Lung (tissue), 12 donors: ENCODE data around the gene ADAMTS12. TPM values are rescaled to one million over a fixed set of nuclear protein-coding genes. Genes with fewer than 3 reads are reported as not detected.

ENCODE experiments used
- ATAC-seq: fragments of 200-7000 bp; cut with Tn5 transposase; one replicate; pipeline ENCODE4 v1.9.1; 2020; ENCODE audit warnings: moderate number of reproducible peaks; ENCODE audit not compliant: insufficient read depth, low FRiP score
- DNase-seq, 3 donors: peaks; one replicate each; pipeline ENCODE4 v3.0.0-alpha.2; 2013 to 2017
- H3K27ac ChIP-seq, 2 donors: one replicate each; pipeline ENCODE4 v1.5.1; 2013; ENCODE audit warnings: mild to moderate bottlenecking in 2 of 2, moderate library complexity in 2 of 2, control low read depth in 1 of 2, inconsistent platforms in 1 of 2, low read depth in 1 of 2, low read length in 1 of 2
- H3K27me3 ChIP-seq, 3 donors: one replicate each; pipeline ENCODE4 v1.5.1; 2013; ENCODE audit warnings: low read length in 2 of 3; ENCODE audit not compliant: control insufficient read depth in 3 of 3, insufficient read depth in 3 of 3
- H3K36me3 ChIP-seq, 4 donors: one replicate each; pipeline ENCODE4 v1.5.1; 2013; ENCODE audit warnings: low read length in 4 of 4, mild to moderate bottlenecking in 1 of 4, moderate library complexity in 1 of 4; ENCODE audit not compliant: control insufficient read depth in 4 of 4, insufficient read depth in 4 of 4
- H3K4me1 ChIP-seq, 5 donors: one replicate each; pipeline ENCODE4 v1.5.1; 2013; ENCODE audit warnings: low read length in 5 of 5, mild to moderate bottlenecking in 2 of 5, moderate library complexity in 1 of 5; ENCODE audit not compliant: control insufficient read depth in 5 of 5, insufficient read depth in 5 of 5
- H3K4me3 ChIP-seq: one replicate; pipeline ENCODE4 v1.5.1; 2013; ENCODE audit warnings: mild to moderate bottlenecking, control low read depth, moderate library complexity
- H3K9ac ChIP-seq, 2 donors: one replicate each; pipeline ENCODE4 v1.5.1; 2013; ENCODE audit warnings: low read length in 2 of 2, control low read depth in 1 of 2; ENCODE audit not compliant: insufficient read depth in 1 of 2
- H3K9me3 ChIP-seq, 4 donors: one replicate each; pipeline ENCODE4 v1.5.1; 2013; ENCODE audit warnings: low read length in 3 of 4, mild to moderate bottlenecking in 1 of 4, moderate library complexity in 1 of 4; ENCODE audit not compliant: control insufficient read depth in 4 of 4, insufficient read depth in 3 of 4
- WGBS, 2 donors: extraction: QIAGEN DNeasy Blood & Tissue Kit; methylation state at CpG; one replicate each; pipeline ENCODE4 v1.1.7; 2013; 5-methylcytosine and 5-hydroxymethylcytosine counted together
- polyA plus RNA-seq, 2 donors: library from polyadenylated mRNA; stranded (reverse); fragments of 200-250 nt; gene quantifications; one replicate each; pipeline ENCODE4 v1.2.1, GENCODE V29; 2013
- total RNA-seq, 2 donors: library from RNA; depleted of rRNA in 1 of 2; stranded (reverse); fragments of >200 nt in 1 of 2; gene quantifications; one replicate each; pipeline ENCODE4 v1.2.1, GENCODE V29; 2014 to 2021
- TF ChIP-seq, protein P1 (sequence below): IDR thresholded peaks from 2 replicates; pipeline ENCODE4 v1.5.1; 2012; ENCODE audit warnings: mild to moderate bottlenecking; ENCODE audit errors: control extremely low read depth, extremely low read depth
- donor health status: control.
- donor health status: control.
- donor health status: Bipolar disorder and iron deficiency.
- donor health status: healthy.
- donor health status: DM: yes; HTN: yes; CAD: no.

ADAMTS12 gene
- total and polyA plus RNA-seq, 4 donors: 1.3 to 55.1 (median 4.3) TPM

DNA sequence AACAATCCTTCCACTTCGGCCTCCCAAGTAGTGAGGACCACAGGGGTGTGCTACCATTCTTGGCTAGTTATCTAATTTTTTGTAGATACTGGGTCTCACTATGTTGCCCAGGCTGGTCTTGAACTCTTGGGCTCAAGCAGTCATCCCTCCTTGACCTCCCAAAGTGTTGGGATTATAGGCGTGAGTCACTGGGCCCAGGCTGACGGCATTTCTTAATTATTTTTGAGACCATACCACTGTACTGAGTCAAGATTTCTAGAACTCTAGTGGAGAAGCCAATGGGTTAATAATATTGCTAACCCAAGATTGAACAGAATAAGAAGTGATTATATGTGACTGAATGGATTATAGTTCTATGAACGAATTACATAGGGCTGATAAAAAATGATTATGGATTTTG lies 384.4 kb downstream of the ADAMTS12 start:
- no peaks in the 10 kb centered on the region for H3K27me3 ChIP-seq
- 93 to 97% methylated on average over 4 of the region's 4 CpGs for WGBS, 2 donors
- no peaks in the 10 kb centered on the region for H3K9me3 ChIP-seq
- ATAC-seq (no peak), DNase-seq (no peak)
- no peaks in the 10 kb centered on the region for H3K36me3 ChIP-seq
- H3K9ac ChIP-seq: no peak overlapping the region
- no peak overlapping the region for H3K4me3 ChIP-seq
- TF ChIP-seq, protein P1, sequence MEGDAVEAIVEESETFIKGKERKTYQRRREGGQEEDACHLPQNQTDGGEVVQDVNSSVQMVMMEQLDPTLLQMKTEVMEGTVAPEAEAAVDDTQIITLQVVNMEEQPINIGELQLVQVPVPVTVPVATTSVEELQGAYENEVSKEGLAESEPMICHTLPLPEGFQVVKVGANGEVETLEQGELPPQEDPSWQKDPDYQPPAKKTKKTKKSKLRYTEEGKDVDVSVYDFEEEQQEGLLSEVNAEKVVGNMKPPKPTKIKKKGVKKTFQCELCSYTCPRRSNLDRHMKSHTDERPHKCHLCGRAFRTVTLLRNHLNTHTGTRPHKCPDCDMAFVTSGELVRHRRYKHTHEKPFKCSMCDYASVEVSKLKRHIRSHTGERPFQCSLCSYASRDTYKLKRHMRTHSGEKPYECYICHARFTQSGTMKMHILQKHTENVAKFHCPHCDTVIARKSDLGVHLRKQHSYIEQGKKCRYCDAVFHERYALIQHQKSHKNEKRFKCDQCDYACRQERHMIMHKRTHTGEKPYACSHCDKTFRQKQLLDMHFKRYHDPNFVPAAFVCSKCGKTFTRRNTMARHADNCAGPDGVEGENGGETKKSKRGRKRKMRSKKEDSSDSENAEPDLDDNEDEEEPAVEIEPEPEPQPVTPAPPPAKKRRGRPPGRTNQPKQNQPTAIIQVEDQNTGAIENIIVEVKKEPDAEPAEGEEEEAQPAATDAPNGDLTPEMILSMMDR: no peak
- H3K4me1 ChIP-seq: no peaks in the 10 kb centered on the region
- no peak overlapping the region for H3K27ac ChIP-seq

DNA sequence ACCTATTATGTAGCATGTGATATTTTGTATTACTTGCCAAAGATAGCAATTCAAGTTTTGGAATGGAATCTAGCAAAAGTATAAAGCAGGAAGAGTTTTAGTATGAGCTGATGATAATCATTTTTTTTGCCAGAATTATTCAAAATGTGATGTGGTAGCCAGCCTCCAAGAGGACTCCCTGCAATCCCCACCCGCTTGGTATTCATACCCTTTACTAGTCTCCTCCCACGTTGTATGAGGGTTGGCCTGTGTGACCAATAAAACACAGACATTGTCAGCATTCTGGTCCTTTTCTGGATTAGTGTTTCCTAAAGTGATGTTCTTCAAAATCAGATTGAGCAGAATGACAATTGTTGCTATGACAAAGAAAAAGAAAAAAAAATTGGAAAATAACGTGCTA lies 387.2 kb downstream of the ADAMTS12 start:
- DNase-seq: no peak
- ATAC-seq: no peak
- H3K9me3 ChIP-seq: peaks cover 0 to 3% (median 0%) of the 10 kb centered on the region in 4 donors
- 83 to 88% methylated on average over 3 of the region's 3 CpGs for WGBS, 2 donors
- no peaks in the 10 kb centered on the region for H3K36me3 ChIP-seq
- H3K27me3 ChIP-seq: no peaks in the 10 kb centered on the region
- no peak overlapping the region for H3K27ac ChIP-seq
- no peak overlapping the region for H3K9ac ChIP-seq
- H3K4me3 ChIP-seq: no peak overlapping the region
- TF ChIP-seq, protein P1: no peak
- peaks cover 0 to 1% (median 0%) of the 10 kb centered on the region in 5 donors for H3K4me1 ChIP-seq

DNA sequence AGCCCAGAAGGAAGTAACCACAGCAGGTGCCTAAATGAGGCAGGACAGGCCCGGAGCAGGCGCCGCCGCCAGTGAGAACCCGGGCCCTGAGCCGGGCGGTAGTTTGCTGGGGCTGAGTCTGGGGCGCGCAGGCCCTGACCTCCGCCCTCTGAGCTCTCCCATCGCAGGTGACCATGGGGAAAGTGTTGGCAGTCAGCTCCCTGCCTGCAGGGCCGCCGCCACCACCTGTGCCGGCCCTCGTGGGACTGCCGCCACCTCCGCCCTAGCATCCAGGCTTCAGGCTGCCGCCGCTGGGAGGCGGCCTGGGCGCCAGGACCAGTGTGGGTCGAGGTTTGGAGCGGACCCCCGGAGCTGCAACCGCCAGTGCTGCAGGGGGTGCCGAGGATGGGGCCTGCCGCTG lies 389.9 kb downstream of the ADAMTS12 start:
- 92 to 98% methylated on average over 27 of the region's 27 CpGs for WGBS, 2 donors
- DNase-seq (no peak), ATAC-seq (no peak)
- Histone ChIP-seq H3K9ac (no peak overlapping the region), H3K9me3 (peaks cover 0 to 3% (median 0%) of the 10 kb centered on the region in 4 donors), H3K36me3 (no peaks in the 10 kb centered on the region), H3K27ac (no peak overlapping the region), H3K4me3 (no peak overlapping the region), H3K4me1 (peaks cover 0 to 1% (median 0%) of the 10 kb centered on the region in 5 donors), H3K27me3 (no peaks in the 10 kb centered on the region)
- TF ChIP-seq, protein P1: no peak

DNA sequence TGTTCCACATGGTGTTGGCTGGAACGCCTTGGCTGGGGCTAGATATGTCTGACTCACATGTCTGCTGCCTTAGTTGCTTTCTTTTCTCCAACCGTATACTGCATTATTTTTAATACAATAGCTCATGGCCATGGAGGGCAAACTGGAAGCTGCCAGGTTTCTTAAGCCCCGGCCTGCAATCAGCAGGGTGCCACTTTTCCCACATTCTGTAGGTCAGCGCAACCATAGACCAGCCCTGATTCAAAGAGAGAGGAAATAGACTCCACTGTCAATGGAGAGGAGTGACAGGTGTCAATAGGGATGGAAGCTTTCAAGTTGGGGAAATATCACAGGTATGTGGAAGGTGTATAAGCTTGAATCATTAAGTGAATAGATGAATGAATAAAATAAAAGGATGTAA lies 390.5 kb downstream of the ADAMTS12 start:
- H3K36me3 ChIP-seq: no peaks in the 10 kb centered on the region
- TF ChIP-seq, protein P1: no peak
- no peaks in the 10 kb centered on the region for H3K27me3 ChIP-seq
- 93 to 94% methylated on average over 4 of the region's 4 CpGs for WGBS, 2 donors
- DNase-seq (no peak), ATAC-seq (no peak)
- H3K9ac ChIP-seq: no peak overlapping the region
- peaks cover 0 to 3% (median 0%) of the 10 kb centered on the region in 4 donors for H3K9me3 ChIP-seq
- H3K4me1 ChIP-seq: peaks cover 0 to 1% (median 0%) of the 10 kb centered on the region in 5 donors
- H3K27ac ChIP-seq: no peak overlapping the region
- no peak overlapping the region for H3K4me3 ChIP-seq
